HepG2 (cell line): ENCODE data around the gene ACBD3. TPM values are rescaled to one million over a fixed set of nuclear protein-coding genes. Genes with fewer than 3 reads are reported as not detected.

Experiments
- BCL6 ChIP-seq: IDR thresholded peaks from 2 replicates; pipeline ENCODE4 v1.6.1; 2016; ENCODE audit warnings: missing genetic modification reagents, missing compliant biosample characterization
- BRF2 ChIP-seq: sonication (generic); formaldehyde crosslinking; IDR thresholded peaks from 2 replicates; pipeline ENCODE4 v1.8.1; 2022; ENCODE audit warnings: mild to moderate bottlenecking, missing genetic modification reagents
- CBX5 ChIP-seq: sonication (generic); formaldehyde crosslinking; IDR thresholded peaks from 2 replicates; pipeline ENCODE4 v1.4.0; 2020; ENCODE audit warnings: missing genetic modification reagents, borderline replicate concordance
- CENPX ChIP-seq: sonication (generic); formaldehyde crosslinking; IDR thresholded peaks from 2 replicates; pipeline ENCODE4 v1.9.0; 2021; ENCODE audit warnings: mild to moderate bottlenecking, missing genetic modification reagents, moderate library complexity
- CTCF ChIP-seq: sonication (generic); formaldehyde crosslinking; IDR thresholded peaks from 2 replicates; pipeline ENCODE4 v1.5.0; 2020; ENCODE audit warnings: mild to moderate bottlenecking, missing genetic modification reagents, moderate library complexity
- FOXC1 ChIP-seq: sonication (generic); formaldehyde crosslinking; IDR thresholded peaks from 2 replicates; pipeline ENCODE4 v1.8.0; 2022; ENCODE audit warnings: mild to moderate bottlenecking, missing genetic modification reagents, borderline replicate concordance
- GRHL1 ChIP-seq: sonication (generic); formaldehyde crosslinking; conservative IDR thresholded peaks from 2 replicates; pipeline ENCODE4 v1.8.0; 2022; ENCODE audit warnings: missing genetic modification reagents
- HNRNPK ChIP-seq: fragments of 200-400 bp; formaldehyde crosslinking; IDR thresholded peaks from 2 replicates; pipeline ENCODE4 v1.6.1; 2018; ENCODE audit warnings: low read length, low read depth, moderate library complexity, mild to moderate bottlenecking; ENCODE audit not compliant: poor library complexity, severe bottlenecking
- JARID2 ChIP-seq: sonication (generic); formaldehyde crosslinking; IDR thresholded peaks from 2 replicates; pipeline ENCODE4 v1.8.1; 2023; ENCODE audit warnings: missing genetic modification reagents, inconsistent platforms; ENCODE audit not compliant: insufficient replicate concordance
- NBN ChIP-seq: fragments of 450-650 bp; conservative IDR thresholded peaks from 2 replicates; pipeline ENCODE4 v1.6.1; 2017
- NPAS2 ChIP-seq: sonication (generic); formaldehyde crosslinking; IDR thresholded peaks from 2 replicates; pipeline ENCODE4 v1.8.0; 2022; ENCODE audit warnings: mild to moderate bottlenecking, missing genetic modification reagents, borderline replicate concordance
- NR2F2 ChIP-seq: IDR thresholded peaks from 2 replicates; pipeline ENCODE4 v1.6.1; 2012; ENCODE audit warnings: low read depth, inconsistent platforms, borderline replicate concordance
- PHF8 ChIP-seq: sonication (generic); formaldehyde crosslinking; IDR thresholded peaks from 2 replicates; pipeline ENCODE4 v1.5.0; 2020; ENCODE audit warnings: missing genetic modification reagents
- SMC3 ChIP-seq: IDR thresholded peaks from 2 replicates; pipeline ENCODE4 v1.6.1; 2011; ENCODE audit warnings: low read length, improper control_type of control experiment
- SNAPC2 ChIP-seq: sonication (generic); formaldehyde crosslinking; IDR thresholded peaks from 2 replicates; pipeline ENCODE4 v1.8.1; 2022; ENCODE audit warnings: mild to moderate bottlenecking, missing genetic modification reagents
- TRIM22 ChIP-seq: fragments of 450-650 bp; IDR thresholded peaks from 2 replicates; pipeline ENCODE4 v1.6.1; 2017
- ZBTB1 ChIP-seq: sonication (generic); formaldehyde crosslinking; IDR thresholded peaks from 2 replicates; pipeline ENCODE4 v1.4.0; 2020; ENCODE audit warnings: missing genetic modification reagents, borderline replicate concordance
- ZBTB37 ChIP-seq: sonication (generic); formaldehyde crosslinking; IDR thresholded peaks from 2 replicates; pipeline ENCODE4 v1.4.0; 2020; ENCODE audit warnings: mild to moderate bottlenecking, missing genetic modification reagents
- ZNF326 ChIP-seq: sonication (generic); formaldehyde crosslinking; IDR thresholded peaks from 2 replicates; pipeline ENCODE4 v1.4.0; 2020; ENCODE audit warnings: missing genetic modification reagents, borderline replicate concordance
- ZNF7 ChIP-seq: IDR thresholded peaks from 2 replicates; pipeline ENCODE4 v1.6.1; 2016; ENCODE audit warnings: missing biosample characterization, missing genetic modification reagents
- ZNF75D ChIP-seq: sonication (generic); formaldehyde crosslinking; IDR thresholded peaks from 2 replicates; pipeline ENCODE4 v1.8.1; 2023; ENCODE audit warnings: missing genetic modification reagents, mild to moderate bottlenecking, borderline replicate concordance
- ZNF777 ChIP-seq: sonication (generic); formaldehyde crosslinking; IDR thresholded peaks from 2 replicates; pipeline ENCODE4 v1.4.0; 2020; ENCODE audit warnings: missing genetic modification reagents
- ZNF891 ChIP-seq: sonication (generic); formaldehyde crosslinking; IDR thresholded peaks from 2 replicates; pipeline ENCODE4 v1.5.0; 2020; ENCODE audit warnings: mild to moderate bottlenecking, missing genetic modification reagents
- polyA plus RNA-seq, 8 experiments: library from polyadenylated mRNA; depleted of rRNA in 3 of 8; stranded (reverse) in 7 of 8; unstranded in 1 of 8; fragments of >200 nt; fragmentation: Illumina TruSeq in 4 of 8; extraction: Trizol in 4 of 8; gene quantifications; 2 replicates each; pipeline versions ENCODE4 v1.2.1 to v1.2.3, GENCODE V29; 2011 to 2016; ENCODE audit warnings: low read depth in 4 of 8, missing spikeins in 1 of 8, mixed read lengths in 1 of 8; ENCODE audit not compliant: insufficient read depth in 1 of 8
- total RNA-seq, 5 experiments: library from RNA; depleted of rRNA; stranded (reverse); fragments of >200 nt; fragmentation: Illumina TruSeq; extraction: Trizol; gene quantifications; 2 replicates each; pipeline ENCODE4 v1.2.3, GENCODE V29; 2016; ENCODE audit warnings: low read depth in 1 of 5

ACBD3 gene
- total and polyA plus RNA-seq, 2 of the 13 experiments (the other 11 are each of a cell fraction or from before 2014, with no cell fraction given) = 24.3 to 39.3 TPM

GRCh38 chr1:226121587-226122400 is 64.7 kb downstream of the ACBD3 start (continued):
- TF ChIP-seq ZNF891 (peak; percentile 36; the same call in 1 of the 2 replicates), ZNF326 (CRISPR knock-in tag) (no peak), GRHL1 (CRISPR knock-in tag) (no peak), ZNF75D (CRISPR knock-in tag) (no peak), BRF2 (CRISPR knock-in tag) (peak; percentile 17), BCL6 (CRISPR knock-in tag) (peak; percentile 38; the same call in 1 of the 2 replicates), CTCF (CRISPR knock-in tag) (peak; percentile 78), JARID2 (CRISPR knock-in tag) (no peak), NBN (no peak), FOXC1 (CRISPR knock-in tag) (no peak), PHF8 (CRISPR knock-in tag) (peak; percentile 68), ZNF777 (peak; percentile 82), CENPX (no peak), ZBTB1 (CRISPR knock-in tag) (no peak), CBX5 (CRISPR knock-in tag) (no peak), NPAS2 (no peak), SMC3 (no peak), ZNF7 (no peak), ZBTB37 (CRISPR knock-in tag) (no peak), SNAPC2 (CRISPR knock-in tag) (peak; percentile 42; the same call in 1 of the 2 replicates), TRIM22 (no peak), HNRNPK (no peak), NR2F2 (0 out of 2 replicates have a peak, but pooled peaks have one; percentile 35)
